ENCODE results near the gene TMX4.
"Not testable (repeated sequence)": the region's sequence is repeated elsewhere in the genome, so short reads cannot be mapped to it uniquely, and the experiment has no call there.

TMX4 gene

DNA sequence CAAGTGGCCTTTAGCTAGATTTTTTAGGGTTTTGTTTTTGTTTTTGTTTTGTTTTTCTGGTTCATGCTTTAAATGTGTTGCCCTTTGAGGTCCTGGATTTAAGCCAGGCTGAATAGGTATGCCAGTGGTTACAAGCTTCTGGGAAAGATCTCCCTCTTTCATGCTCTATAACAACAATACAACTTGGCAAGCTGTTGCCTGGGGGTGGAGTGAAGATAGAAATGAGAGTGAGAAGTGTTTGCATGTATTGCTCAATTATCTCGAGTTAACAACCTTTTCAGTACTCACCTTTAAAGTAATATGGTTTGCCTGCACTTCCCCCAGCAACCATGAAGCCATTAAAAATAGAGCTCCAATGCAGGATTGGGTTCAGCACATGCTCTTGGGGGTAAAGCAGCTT lies 60.1 kb downstream of the TMX4 start:
- no peak for DNase-seq

DNA sequence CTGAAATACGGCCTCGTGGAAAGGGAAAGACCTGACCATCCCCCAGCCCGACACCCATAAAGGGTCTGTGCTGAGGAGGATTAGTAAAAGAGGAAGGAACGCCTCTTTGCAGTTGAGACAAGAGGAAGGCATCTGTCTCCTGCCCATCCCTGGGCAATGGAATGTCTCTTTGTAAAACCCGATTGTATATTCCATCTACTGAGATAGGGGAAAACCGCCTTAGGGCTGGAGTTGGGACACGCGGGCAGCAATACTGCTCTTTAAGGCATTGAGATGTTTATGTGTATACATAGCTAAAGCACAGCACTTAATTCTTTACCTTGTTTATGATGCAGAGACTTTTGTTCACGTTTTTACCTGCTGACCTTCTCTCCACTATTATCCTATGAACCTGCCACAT lies 63.0 kb downstream of the TMX4 start:
- DNase-seq, result not testable (repeated sequence)

DNA sequence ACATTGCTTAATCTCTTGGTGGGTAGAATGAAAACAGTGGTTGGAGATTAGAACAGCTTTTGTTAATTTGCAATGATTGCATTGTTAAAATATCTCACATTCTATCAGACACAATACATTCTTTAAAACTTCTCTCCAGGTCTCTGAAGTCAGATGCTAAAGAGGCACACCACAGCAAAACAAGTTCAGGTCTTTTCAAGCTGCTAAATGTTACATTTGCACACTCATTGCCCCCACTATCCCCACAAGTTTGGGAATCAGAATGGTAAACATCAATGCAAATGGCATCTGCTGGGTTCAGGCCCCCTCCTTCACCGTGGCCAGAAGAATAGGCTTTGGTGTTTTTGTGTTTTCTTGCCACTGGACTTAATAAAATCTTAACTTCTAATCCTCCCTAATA lies 69.2 kb downstream of the TMX4 start:
- no peak for DNase-seq

DNA sequence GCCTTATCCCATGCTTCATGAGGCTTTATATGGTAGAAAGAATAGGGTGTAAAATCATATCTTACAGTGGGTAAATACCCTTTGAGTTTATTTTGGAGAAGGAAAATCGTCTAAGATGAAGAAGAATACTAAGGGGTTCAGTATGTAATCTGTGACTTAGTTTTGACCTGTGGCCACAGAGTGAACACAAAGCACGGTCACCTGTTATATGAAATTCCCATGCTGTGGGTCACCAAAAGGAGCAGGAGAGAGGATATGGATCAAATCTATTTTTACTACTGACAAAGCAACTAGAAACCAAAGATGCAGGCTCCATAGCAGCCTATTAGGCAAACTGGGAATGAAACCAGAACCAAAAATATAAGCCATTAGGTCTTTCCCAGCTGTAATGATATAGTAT lies 75.7 kb downstream of the TMX4 start:
- no peak for DNase-seq

DNA sequence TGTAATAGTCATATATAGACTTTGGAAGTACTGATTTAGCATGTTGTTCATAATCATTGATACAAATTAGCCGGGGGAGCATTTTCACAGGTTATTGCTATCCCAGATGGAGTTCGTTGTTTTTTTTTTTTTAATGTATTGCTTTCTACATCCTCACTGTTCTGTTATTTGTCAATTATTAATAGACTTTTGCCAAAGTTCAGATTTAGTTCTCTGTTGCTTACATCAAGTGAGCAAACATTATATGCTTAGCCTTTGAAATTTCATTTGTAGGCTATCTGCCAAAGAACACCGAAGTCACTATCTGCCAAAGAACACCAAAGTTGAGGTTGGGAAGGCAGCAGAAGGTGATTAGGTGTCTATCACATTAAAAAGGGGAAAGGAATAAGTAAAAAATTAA lies 79.2 kb downstream of the TMX4 start, which contains the start of gene HAO1:
Gene HAO1, minus strand, starts transcription at position 118 of the 400 bp plus-strand sequence. Its CDS starts 36 bp downstream, at position 82.
- no peak for DNase-seq

DNA sequence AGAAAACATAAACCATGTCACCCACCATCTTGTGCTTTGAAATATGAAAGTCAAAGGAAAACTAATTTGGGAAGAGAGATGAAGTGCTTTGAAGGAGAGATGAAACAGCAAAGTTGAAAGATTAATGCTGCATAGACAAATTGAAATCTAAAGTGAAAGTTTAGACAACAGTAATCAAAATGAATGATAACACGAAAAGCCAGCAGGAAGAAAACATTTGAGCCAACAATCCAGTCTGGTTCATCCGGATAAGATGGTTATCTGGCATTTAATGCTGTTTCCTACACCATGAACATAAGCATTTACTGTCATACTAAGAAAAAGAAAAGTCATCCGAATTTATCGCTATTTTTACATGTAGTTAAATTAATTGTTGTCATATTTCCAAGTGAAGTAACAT lies 79.9 kb downstream of the TMX4 start:
- DNase-seq, result no peak

DNA sequence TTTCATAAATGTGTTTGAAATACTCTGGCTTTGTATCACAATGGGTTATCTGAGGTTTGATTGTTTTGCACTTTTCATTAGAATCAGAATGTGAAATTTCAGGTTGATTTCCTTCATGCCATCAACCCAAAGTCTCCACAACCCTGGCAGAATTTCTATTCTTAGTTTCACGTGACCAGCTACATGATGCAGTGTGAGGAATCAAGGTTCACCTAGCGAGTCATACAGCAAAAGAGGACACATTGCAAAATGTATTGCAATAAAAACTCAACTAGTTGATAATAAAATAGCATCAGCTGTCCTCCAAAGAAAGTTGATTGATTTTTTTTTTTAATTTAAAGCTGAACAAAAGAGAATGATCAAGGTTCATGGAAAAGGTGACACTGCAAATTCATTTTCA lies 81.5 kb downstream of the TMX4 start:
- DNase-seq, result no peak

DNA sequence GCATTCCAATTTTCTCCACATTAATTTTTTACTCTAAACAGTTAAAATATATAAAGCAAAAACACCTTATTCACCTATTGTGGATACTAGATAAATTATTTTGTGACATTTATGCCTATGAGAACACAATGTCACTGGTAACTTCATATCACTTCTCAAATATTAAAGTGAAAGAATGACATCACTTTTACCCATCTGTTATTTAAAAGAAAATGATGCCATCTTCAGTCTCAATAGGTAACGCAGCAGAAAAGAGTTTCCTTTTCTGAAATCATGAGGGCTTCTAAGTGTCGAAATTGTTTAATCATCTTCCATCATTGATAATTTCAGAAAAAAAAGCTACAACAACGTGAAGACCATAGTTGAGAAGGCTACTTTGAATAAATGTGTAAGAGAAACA lies 82.2 kb downstream of the TMX4 start:
- DNase-seq, result no peak

DNA sequence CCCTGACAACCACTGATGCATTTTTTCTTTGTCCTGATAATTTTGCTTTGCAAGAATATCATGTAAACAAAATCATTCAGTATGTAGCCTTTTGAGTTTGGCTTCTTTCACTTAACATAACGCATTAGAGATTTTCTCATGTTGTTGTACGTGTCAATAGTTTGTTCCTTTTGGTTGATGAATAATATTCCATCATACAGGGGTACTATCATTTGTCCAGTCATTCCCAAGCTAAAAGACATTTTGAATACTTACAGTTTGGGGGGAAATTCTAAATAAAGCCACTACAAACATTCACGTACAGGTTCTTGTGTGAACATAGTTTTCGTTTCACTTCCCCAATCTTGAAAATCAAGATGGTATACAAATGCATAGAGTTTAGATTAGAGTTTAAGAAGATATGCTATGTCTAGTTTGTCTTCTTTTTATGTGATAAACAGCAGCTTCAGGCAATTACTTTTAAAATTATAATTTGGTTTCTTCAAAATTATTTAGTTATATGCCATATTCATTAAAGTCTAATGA lies 84.5 kb downstream of the TMX4 start:
- no peak for DNase-seq

DNA sequence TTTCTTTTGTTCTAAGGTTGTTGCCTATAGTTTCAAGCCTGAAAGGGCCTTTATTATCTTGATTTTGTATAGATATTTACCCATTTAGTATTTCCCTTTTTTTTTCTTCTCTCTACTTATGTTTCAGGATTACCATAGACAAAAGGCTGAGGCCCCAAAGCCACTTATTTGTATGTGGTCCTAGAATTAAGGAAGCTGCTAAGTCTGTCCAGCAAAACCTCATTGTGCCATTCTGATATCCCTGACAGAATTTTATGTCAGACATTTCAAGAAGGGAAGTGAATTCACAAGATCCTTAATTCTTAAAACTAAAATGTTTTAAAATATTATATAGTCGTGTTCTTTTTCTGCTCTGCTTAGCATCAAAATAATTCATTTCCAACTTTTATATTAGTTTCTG lies 86.2 kb downstream of the TMX4 start:
- DNase-seq, result no peak

DNA sequence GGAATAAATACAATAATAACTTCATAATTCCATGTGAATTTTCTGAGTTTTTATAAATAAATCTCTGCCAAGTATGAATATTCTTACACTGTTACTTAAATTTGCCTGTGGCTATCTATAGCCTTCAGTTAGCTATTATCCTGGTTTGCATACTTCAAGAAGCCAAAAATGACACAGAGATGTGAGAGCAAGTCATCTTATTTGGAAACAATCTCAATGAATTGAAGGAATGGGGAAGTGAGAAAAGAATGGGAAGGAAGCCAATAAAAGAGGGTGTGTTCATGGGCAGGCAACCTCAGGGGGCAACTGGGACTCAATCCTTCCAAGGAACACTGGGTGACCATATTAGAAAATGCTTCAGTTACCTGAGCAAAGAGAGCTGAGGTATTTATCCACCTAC lies 89.2 kb downstream of the TMX4 start:
- DNase-seq, result no peak

All from cortex of kidney (tissue), 1 donor.